Mucosa of rectum (tissue), 2 donors: ENCODE measurements around the gene PLVAP.
"Not testable (repeated sequence)": the region's sequence is repeated elsewhere in the genome, so short reads cannot be mapped to it uniquely, and the experiment has no call there.

Experiments
- H3K27ac ChIP-seq, 2 donors: one replicate each; pipeline ENCODE4 v1.7.0; 2013; ENCODE audit warnings: inconsistent platforms in 2 of 2, low read depth in 2 of 2, low read length in 2 of 2
- H3K27me3 ChIP-seq, 2 donors: one replicate each; pipeline ENCODE4 v1.7.0; 2013; ENCODE audit warnings: low read length in 2 of 2; ENCODE audit not compliant: control insufficient read depth in 2 of 2, insufficient read depth in 2 of 2
- H3K36me3 ChIP-seq, 2 donors: one replicate each; pipeline ENCODE4 v1.7.0; 2013; ENCODE audit warnings: low read length in 2 of 2; ENCODE audit not compliant: control insufficient read depth in 2 of 2, insufficient read depth in 2 of 2
- H3K4me1 ChIP-seq, 2 donors: one replicate each; pipeline ENCODE4 v1.7.0; 2013; ENCODE audit warnings: low read length in 2 of 2, mild to moderate bottlenecking in 1 of 2; ENCODE audit not compliant: control insufficient read depth in 2 of 2, insufficient read depth in 2 of 2
- H3K4me3 ChIP-seq, 2 donors: one replicate each; pipeline ENCODE4 v1.7.0; 2013; ENCODE audit warnings: low read length in 2 of 2
- H3K9ac ChIP-seq, 2 donors: one replicate each; pipeline ENCODE4 v1.7.0; 2013; ENCODE audit warnings: low read length in 2 of 2, low read depth in 1 of 2, mild to moderate bottlenecking in 1 of 2
- H3K9me3 ChIP-seq, 2 donors: one replicate each; pipeline ENCODE4 v1.7.0; 2013; ENCODE audit warnings: low read length in 2 of 2; ENCODE audit not compliant: control insufficient read depth in 2 of 2
- donor health status: healthy.
- donor health status: Normal muscosa, but diverticular disease.

PLVAP gene

DNA sequence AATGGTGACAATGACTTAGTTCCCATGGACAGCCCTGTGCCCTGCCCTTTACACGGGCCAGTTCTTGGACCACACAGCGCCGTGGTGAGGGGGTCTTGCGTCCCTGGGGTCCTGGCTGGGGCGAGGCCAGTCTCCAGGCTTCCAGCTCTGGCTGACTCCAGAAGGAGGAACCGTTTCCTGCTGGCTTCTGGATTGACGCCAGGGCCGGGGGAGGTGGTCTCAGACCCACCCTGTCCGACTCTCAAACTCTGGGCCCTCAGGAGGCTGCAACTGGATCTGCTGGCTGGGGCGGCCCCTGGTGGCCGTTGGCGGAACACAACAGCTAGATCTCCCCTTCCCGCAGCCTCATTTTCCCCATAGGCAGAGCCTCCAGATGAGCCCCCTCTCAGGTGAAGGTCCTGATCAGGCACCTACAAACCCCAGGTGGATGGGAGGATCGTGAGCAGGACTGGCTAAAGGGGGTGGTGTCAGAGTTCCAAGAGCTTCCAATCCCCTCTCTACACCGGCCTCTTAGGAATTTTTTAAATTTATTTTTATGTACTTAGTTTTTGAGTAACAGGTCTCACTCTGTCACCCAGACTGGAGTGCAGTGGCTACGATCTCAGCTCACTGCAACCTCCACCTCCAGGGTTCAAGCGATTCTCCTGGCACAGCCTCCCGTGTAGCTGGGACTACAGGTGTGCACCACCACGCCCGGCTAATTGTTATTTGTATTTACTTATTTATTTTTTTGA, 8.9 kb upstream of the PLVAP start:
- H3K27ac ChIP-seq: no peak overlapping the region
- no peaks in the 10 kb centered on the region for H3K9me3 ChIP-seq
- peaks cover 4 to 9% of the 10 kb centered on the region in 2 donors for H3K4me1 ChIP-seq
- no peak overlapping the region for H3K9ac ChIP-seq
- H3K27me3 ChIP-seq: peaks cover 0 to 3% of the 10 kb centered on the region in 2 donors
- no peak overlapping the region for H3K4me3 ChIP-seq
- no peaks in the 10 kb centered on the region for H3K36me3 ChIP-seq

DNA sequence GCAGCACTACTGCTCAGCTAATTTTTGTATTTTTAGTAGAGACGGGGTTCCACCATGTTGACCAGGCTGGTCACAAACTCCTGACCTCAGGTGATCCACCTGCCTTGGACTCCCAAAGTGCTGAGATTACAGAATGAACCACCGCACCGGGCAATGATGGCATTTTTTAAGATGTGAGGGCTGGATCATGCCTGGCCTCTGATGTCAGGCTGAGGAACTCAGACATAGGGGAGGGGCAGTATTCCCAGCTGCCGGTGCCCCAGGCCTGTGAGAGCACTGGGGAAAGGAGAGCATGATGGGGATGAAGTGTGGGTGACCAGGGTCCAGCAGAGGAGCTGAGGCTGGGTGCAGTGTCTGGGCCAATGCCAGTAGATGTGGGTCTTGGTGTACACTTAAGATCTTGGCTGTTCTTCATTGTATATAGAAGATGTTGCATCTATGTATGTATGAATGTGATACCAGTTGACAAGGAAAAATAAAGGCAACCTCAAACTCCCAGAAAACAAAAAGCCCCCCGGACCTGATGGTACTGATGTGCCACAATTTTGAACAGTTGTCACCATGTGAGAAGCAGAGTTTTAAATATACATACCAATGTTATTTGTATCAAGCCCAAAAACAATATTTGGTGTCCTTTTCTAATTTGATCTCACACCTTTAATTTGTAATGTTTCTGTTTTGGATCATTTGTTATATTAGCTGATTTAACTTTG, 3.4 kb upstream of the PLVAP start:
- Histone ChIP-seq H3K9ac (no peak overlapping the region), H3K27ac (no peak overlapping the region), H3K9me3 (no peaks in the 10 kb centered on the region), H3K4me3 (no peak overlapping the region), H3K27me3 (no peaks in the 10 kb centered on the region), H3K4me1 (no peaks in the 10 kb centered on the region), H3K36me3 (no peaks in the 10 kb centered on the region)

DNA sequence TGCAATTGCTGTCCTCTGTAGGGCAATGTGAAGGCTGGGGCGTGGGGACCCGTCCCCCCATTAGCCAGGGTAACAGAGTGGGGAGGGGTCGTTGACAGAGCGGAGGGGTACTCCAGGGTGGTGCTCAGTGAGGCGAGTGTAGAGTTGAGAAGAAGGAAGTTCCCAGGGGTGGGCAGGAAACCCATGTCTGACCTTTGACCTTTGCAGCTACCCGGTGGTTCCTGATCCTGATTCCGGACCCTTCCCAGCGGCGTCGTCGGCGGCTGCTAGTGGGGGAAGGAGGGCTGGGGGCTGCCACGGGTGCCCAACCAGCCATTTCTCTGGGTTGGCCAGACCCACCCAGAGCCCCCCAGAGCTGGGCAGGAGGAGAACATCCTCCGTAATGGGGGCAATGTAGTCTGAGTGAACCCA, 2.1 kb upstream of the PLVAP start:
- Histone ChIP-seq H3K4me3 (no peak overlapping the region), H3K9me3 (no peaks in the 10 kb centered on the region), H3K4me1 (no peaks in the 10 kb centered on the region), H3K27me3 (no peaks in the 10 kb centered on the region), H3K27ac (no peak overlapping the region), H3K36me3 (no peaks in the 10 kb centered on the region), H3K9ac (no peak overlapping the region)

DNA sequence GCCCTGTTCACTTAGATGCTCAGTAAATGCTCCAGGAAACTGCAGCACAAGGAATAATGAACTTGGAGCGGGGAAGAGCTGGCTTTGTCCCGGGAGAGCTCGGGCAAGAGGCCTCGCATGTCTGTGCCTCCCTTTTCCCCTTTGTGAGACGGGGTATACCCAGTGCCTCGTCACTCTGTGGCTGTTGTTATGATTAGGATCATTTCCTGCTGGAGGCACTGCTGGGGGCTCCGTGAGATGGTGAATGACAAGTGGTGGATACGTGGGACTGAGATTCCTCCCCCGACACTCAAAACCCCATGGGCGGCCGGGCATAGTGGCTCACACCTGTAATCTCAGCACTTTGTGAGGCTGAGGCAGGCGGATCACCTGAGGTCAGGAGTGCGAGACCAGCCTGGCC, 1.1 kb upstream of the PLVAP start:
- Histone ChIP-seq H3K9me3 (no peaks in the 10 kb centered on the region), H3K27ac (no peak overlapping the region)

DNA sequence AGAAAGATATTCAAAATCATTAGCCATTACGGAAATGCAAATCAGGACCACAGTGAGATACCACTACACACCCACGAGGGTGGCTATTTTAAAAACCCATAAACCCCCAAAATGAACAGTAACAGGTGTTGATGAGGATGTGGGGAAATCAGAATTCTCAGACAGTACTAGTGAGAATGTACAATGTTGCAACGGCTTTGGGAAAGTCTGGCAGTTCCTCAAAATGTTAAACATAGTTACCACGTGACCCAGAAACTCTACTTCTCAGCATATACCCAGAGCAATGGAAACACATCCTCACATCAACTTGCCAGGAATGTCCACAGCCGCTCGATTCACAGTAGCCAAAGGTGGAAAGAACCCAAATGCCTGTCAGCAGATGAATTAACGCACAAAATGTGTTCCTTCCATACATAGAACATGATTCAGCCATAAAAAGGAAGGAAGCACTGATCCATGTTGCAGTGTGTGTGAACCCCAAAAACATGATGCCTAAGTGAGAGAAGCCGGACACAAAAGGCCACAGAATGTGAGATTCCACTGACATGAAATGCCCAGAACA, 7.0 kb downstream of the PLVAP start:
- no peaks in the 10 kb centered on the region for H3K36me3 ChIP-seq
- H3K27me3 ChIP-seq: no peaks in the 10 kb centered on the region
- H3K9ac ChIP-seq: no peak overlapping the region
- peak overlapping the region; percentile 19 to 49 for H3K27ac ChIP-seq
- H3K9me3 ChIP-seq: no peaks in the 10 kb centered on the region
- H3K4me3 ChIP-seq: no peak overlapping the region
- H3K4me1 ChIP-seq: peaks cover 0 to 3% of the 10 kb centered on the region in 2 donors

More for the DNA sequence above, 1.1 kb upstream of the PLVAP start:
- Histone ChIP-seq H3K27me3 (no peaks in the 10 kb centered on the region), H3K9ac (no peak overlapping the region), H3K36me3 (no peaks in the 10 kb centered on the region), H3K4me3 (no peak overlapping the region), H3K4me1 (no peaks in the 10 kb centered on the region)

DNA sequence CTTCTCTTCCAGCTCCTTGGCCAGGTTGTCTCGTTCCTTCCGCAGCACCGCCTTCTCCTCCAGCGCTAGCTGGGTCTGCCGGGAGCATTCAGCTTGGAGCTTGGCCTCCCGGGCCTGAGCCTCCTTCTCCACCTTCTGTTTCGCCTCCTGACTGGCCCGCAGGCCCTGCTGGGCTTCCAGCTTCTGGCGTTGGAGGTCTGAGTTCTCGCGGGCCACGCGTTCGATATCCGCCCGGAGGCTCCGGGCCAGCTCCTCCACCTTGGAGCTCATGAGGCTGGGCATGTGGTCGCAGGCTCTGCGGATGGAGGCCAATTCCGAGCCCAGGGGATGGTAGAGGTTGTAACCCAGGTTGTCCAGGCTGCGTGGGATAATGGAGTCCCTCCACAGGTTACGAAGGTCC, 11.8 kb downstream of the PLVAP start:
- H3K4me3 ChIP-seq: no peak overlapping the region
- H3K27me3 ChIP-seq: no peaks in the 10 kb centered on the region
- H3K4me1 ChIP-seq: peaks cover 0 to 2% of the 10 kb centered on the region in 2 donors
- no peak overlapping the region for H3K27ac ChIP-seq
- H3K9ac ChIP-seq: no peak overlapping the region
- no peaks in the 10 kb centered on the region for H3K9me3 ChIP-seq
- H3K36me3 ChIP-seq: no peaks in the 10 kb centered on the region

DNA sequence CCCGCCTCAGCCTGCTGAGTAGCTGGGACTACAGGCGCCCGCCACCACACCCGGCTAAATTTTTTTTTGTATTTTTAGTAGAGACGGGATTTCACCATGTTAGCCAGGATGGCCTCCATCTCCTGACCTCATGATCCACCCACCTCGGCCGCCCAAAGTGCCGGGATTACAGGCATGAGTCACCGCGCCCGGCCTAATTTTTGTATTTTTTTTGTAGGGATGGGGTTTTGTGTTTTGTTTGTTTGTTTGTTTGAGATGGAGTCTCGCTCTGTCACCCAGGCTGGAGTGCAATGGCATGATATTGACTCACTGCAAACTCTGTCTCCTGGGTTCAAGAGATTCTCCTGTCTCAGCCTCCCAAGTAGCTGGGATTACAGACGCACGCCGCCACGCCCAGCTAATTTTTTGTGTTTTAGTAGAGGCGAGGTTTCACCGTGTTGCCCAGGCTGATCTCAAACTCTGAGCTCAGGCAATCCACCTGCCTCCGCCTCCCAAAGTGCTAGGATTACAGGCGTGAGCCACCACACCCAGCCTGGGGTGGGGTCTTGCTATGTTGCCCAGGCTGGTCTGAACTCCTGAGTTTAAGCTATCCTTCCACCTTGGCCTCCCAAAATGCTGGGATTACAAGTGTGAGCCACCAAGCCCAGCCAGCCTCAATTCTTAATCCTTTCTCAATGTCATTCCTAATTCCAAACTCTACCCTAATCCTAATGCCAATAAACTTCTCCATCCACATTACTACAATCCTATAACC, 13.1 kb downstream of the PLVAP start:
- not testable (repeated sequence) for H3K36me3 ChIP-seq, H3K27ac ChIP-seq, H3K4me1 ChIP-seq, H3K9ac ChIP-seq, H3K9me3 ChIP-seq, H3K27me3 ChIP-seq, H3K4me3 ChIP-seq

DNA sequence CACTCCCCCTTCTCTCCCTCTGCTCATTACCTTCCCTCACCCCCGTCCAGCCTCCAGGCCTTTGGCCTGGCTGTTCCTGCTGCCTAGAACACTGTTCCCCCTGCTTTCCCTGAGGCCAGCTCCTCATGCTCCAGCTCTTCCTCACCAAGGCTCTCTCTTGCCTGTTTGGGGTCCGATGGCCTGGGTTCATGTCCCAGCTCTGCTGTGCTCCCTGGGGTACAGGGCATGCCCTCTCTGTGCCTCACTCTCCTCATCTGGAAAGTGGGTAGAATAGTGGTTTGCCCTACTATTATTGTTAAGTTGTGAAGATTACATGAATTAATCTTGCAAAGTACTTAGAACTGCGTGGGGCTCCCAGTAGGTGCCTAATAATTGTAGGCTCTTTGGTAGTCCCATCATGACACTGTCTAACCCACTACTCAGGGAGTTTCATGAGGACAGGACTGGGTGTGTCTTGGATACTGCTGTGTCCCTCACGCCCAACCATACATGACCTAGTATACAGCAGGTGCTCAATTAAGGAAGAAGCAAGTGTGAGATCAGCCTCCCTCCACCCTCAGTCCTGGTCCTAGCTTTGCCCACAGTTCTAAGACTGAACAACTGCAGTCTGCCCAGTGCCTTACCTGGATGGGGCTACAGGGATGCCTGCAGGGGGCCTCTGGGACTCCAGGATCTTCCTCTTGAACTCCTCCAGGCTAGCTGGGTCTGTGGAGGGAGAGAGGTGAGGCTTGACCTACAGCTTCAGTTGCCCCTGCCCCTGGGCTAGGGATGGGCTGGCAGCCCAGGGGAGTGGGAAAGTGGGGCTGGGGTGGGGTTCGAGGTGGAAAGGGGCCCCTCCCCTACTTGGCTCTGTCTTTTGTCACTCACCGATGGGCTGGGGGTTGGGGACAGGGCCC, 17.0 kb downstream of the PLVAP start:
- Histone ChIP-seq H3K9me3 (no peaks in the 10 kb centered on the region), H3K4me3 (no peak overlapping the region), H3K36me3 (no peaks in the 10 kb centered on the region), H3K27me3 (no peaks in the 10 kb centered on the region), H3K9ac (no peak overlapping the region), H3K27ac (no peak overlapping the region), H3K4me1 (no peaks in the 10 kb centered on the region)

DNA sequence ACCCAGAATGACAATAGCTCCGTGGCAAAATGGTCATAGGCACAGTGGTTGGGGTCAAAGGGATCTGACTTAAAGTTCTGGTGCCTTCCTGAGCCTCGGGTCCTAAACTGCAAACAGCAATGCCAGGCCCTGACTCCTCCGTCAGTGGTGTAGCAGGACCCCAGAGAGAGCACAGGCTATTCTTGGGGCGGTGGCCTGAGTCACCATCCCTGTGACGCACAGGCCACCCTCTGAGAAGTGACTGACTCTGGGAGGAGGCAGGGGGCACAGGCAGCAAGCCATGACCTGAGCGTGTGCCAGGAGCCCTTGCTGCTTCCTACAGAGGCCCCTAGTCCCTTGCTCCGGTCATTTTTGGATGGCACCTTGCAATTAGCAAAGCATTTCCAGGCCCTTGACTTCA, 18.7 kb downstream of the PLVAP start:
- no peaks in the 10 kb centered on the region for H3K4me1 ChIP-seq
- no peaks in the 10 kb centered on the region for H3K27me3 ChIP-seq
- H3K9me3 ChIP-seq: no peaks in the 10 kb centered on the region
- no peak overlapping the region for H3K9ac ChIP-seq
- no peak overlapping the region for H3K27ac ChIP-seq
- H3K4me3 ChIP-seq: no peak overlapping the region
- H3K36me3 ChIP-seq: no peaks in the 10 kb centered on the region
